Measurements from ENCODE around the gene TBRG1. TPM values are rescaled to one million over a fixed set of nuclear protein-coding genes. Genes with fewer than 3 reads are reported as not detected.
A peak's percentile ranks its signal among the peaks of the same experiment; 100 is the strongest.

The TBRG1 gene
- total and polyA plus RNA-seq, 2 experiments from 2014 or later, result 24.8 to 56.6 TPM

GRCh38 chr11:124635932-124636331 is 13.3 kb downstream of the TBRG1 start:
- Mint-ChIP-seq H3K36me3 (ENCODE audit: low read depth) (peaks cover 48% of the 10 kb centered on the region), H3K4me1 (peaks cover 6% of the 10 kb centered on the region; the same call in 2 of the 3 replicates), H3K9me3 (peaks cover 4% of the 10 kb centered on the region; the same call in 1 of the 3 replicates), H3K4me3 (no peak overlapping the region), H3K27ac (no peak overlapping the region), H3K27me3 (ENCODE audit: insufficient read depth, low read depth, poor library complexity) (peaks cover 4% of the 10 kb centered on the region)
- ATAC-seq, result no peak
- no peaks in the 10 kb centered on the region for H3K4me1 ChIP-seq (ENCODE audit: insufficient read depth)
- peaks cover 24% of the 10 kb centered on the region for H3K36me3 ChIP-seq (ENCODE audit: insufficient read depth)
- DNase-seq (ENCODE audit: low spot score), result no peak
- no peaks in the 10 kb centered on the region for H3F3A ChIP-seq (replicated peaks; ENCODE audit: low read depth)
- H3K79me2 ChIP-seq (replicated peaks; ENCODE audit: insufficient read depth), result no peaks in the 10 kb centered on the region
- H3K4me2 ChIP-seq, result no peak overlapping the region
- TF ChIP-seq STAT1 (IDR thresholded peaks at IDR 0.05; ENCODE audit: unreplicated experiment) (no peak), ETS1 (IDR thresholded peaks at IDR 0.05) (no peak), CREB1 (CRISPR knock-in tag; IDR thresholded peaks at IDR 0.05; ENCODE audit: low read depth) (no peak), JUNB (IDR thresholded peaks at IDR 0.05; ENCODE audit: unreplicated experiment) (no peak)
- H2AFZ ChIP-seq, result no peak overlapping the region
- no peaks in the 10 kb centered on the region; the same call in none of the 2 replicates for H4K20me1 ChIP-seq (replicated peaks; ENCODE audit: insufficient read depth)
- no peak overlapping the region for H3K27ac ChIP-seq (ENCODE audit: low read depth)
- peaks cover 11% of the 10 kb centered on the region; the same call in 1 of the 2 replicates for H3K9me2 ChIP-seq (ENCODE audit: insufficient read depth)
- no peaks in the 10 kb centered on the region for H3K27me3 ChIP-seq (ENCODE audit: insufficient read depth)
- H3K4me3 ChIP-seq, result no peak overlapping the region

- H2AFZ ChIP-seq, result no peak overlapping the region
- no peak overlapping the region for H3K27ac ChIP-seq (ENCODE audit: low read depth)
- no peaks in the 10 kb centered on the region; the same call in 1 of the 2 replicates for H3K36me3 ChIP-seq (ENCODE audit: insufficient read depth)
- peaks cover 6% of the 10 kb centered on the region; the same call in 1 of the 3 replicates for H3K9me3 Mint-ChIP-seq
- H3K27me3 Mint-ChIP-seq (ENCODE audit: insufficient read depth, low read depth, poor library complexity), result peaks cover 6% of the 10 kb centered on the region
- peaks cover 6% of the 10 kb centered on the region; the same call in 2 of the 3 replicates for H3K4me1 Mint-ChIP-seq
- H3K4me1 ChIP-seq (ENCODE audit: insufficient read depth), result no peaks in the 10 kb centered on the region
- H4K20me1 ChIP-seq (replicated peaks; ENCODE audit: insufficient read depth), result no peaks in the 10 kb centered on the region; the same call in none of the 2 replicates
- peaks cover 11% of the 10 kb centered on the region; the same call in 1 of the 2 replicates for H3K9me2 ChIP-seq (ENCODE audit: insufficient read depth)
- H3K27ac Mint-ChIP-seq, result no peak overlapping the region
- H3K36me3 Mint-ChIP-seq (ENCODE audit: low read depth), result peaks cover 26% of the 10 kb centered on the region; the same call in 2 of the 3 replicates
- H3K79me2 ChIP-seq (replicated peaks; ENCODE audit: insufficient read depth), result no peaks in the 10 kb centered on the region
- no peaks in the 10 kb centered on the region for H3F3A ChIP-seq (replicated peaks; ENCODE audit: low read depth)
- DNase-seq (ENCODE audit: low spot score) (no peak), ATAC-seq (no peak)
- no peak overlapping the region for H3K4me3 ChIP-seq
- no peak overlapping the region for H3K4me3 Mint-ChIP-seq
- no peaks in the 10 kb centered on the region for H3K27me3 ChIP-seq (ENCODE audit: insufficient read depth)
- H3K4me2 ChIP-seq, result peak overlapping the region; percentile 42; the same call in 1 of the 2 replicates
- TF ChIP-seq EZH2 (IDR thresholded peaks at IDR 0.05; ENCODE audit: low read depth, unreplicated experiment), result no peak
- TF ChIP-seq, protein P1, sequence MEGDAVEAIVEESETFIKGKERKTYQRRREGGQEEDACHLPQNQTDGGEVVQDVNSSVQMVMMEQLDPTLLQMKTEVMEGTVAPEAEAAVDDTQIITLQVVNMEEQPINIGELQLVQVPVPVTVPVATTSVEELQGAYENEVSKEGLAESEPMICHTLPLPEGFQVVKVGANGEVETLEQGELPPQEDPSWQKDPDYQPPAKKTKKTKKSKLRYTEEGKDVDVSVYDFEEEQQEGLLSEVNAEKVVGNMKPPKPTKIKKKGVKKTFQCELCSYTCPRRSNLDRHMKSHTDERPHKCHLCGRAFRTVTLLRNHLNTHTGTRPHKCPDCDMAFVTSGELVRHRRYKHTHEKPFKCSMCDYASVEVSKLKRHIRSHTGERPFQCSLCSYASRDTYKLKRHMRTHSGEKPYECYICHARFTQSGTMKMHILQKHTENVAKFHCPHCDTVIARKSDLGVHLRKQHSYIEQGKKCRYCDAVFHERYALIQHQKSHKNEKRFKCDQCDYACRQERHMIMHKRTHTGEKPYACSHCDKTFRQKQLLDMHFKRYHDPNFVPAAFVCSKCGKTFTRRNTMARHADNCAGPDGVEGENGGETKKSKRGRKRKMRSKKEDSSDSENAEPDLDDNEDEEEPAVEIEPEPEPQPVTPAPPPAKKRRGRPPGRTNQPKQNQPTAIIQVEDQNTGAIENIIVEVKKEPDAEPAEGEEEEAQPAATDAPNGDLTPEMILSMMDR (conservative IDR thresholded peaks at IDR 0.05; ENCODE audit: low read depth in 2 of 2), result no peak
- no peak for TF ChIP-seq EZH2phosphoT487 (IDR thresholded peaks at IDR 0.05; ENCODE audit: unreplicated experiment)
- TF ChIP-seq STAT1 (IDR thresholded peaks at IDR 0.05; ENCODE audit: unreplicated experiment), result no peak
- no peak for TF ChIP-seq ZNF114 (CRISPR knock-in tag; IDR thresholded peaks at IDR 0.05)
- no peak for TF ChIP-seq ZNF462 (CRISPR knock-in tag; IDR thresholded peaks at IDR 0.05)
These were observed 15.8 kb downstream of the TBRG1 start for GRCh38 chr11:124638500-124638899.

Measured in GM23338 (cell line).